Activated naive CD4-positive, alpha-beta T cell (primary cell): ENCODE data around the gene DDO.
"Not testable (repeated sequence)": the region's sequence is repeated elsewhere in the genome, so short reads cannot be mapped to it uniquely, and the experiment has no call there.

Source experiments
- DNase-seq, 4 experiments: peaks; one replicate each; lab custom pipeline; 2025; lab: John Stamatoyannopoulos, UW

DDO gene

GRCh38 chr6:110415086-110415916, at the start of gene DDO:
Gene DDO, minus strand, starts transcription at chr6:110415575. Its CDS starts 2,113 bp downstream, at chr6:110413462.
- DNase-seq: no peak

GRCh38 chr6:110462884-110463481, 47.6 kb upstream of the DDO start:
- no peak for DNase-seq

- no peak for DNase-seq
Measured at GRCh38 chr6:110461376-110461775, 46.0 kb upstream of the DDO start.

- no peak for DNase-seq
Measured at GRCh38 chr6:110459137-110459536, 43.8 kb upstream of the DDO start.

GRCh38 chr6:110458476-110458875, 43.1 kb upstream of the DDO start:
- DNase-seq: no peak

GRCh38 chr6:110457567-110458175, 42.3 kb upstream of the DDO start:
- not testable (repeated sequence) for DNase-seq

GRCh38 chr6:110456694-110457093, 41.3 kb upstream of the DDO start:
- no peak for DNase-seq

GRCh38 chr6:110449541-110449895, 34.1 kb upstream of the DDO start:
- DNase-seq: no peak

GRCh38 chr6:110448846-110449540, 33.6 kb upstream of the DDO start:
- no peak for DNase-seq

- DNase-seq: no peak
Measured at GRCh38 chr6:110447761-110448160, 32.4 kb upstream of the DDO start.

GRCh38 chr6:110446405-110446804, 31.0 kb upstream of the DDO start:
- no peak for DNase-seq

- DNase-seq: no peak
Measured at GRCh38 chr6:110440026-110440425, 24.7 kb upstream of the DDO start.

- no peak for DNase-seq
Measured at GRCh38 chr6:110439356-110439755, 24.0 kb upstream of the DDO start.

- DNase-seq: no peak
Measured at GRCh38 chr6:110434961-110435602, 19.7 kb upstream of the DDO start.

- DNase-seq: no peak
Measured at GRCh38 chr6:110432285-110432900, 17.0 kb upstream of the DDO start.

GRCh38 chr6:110430741-110431140, 15.4 kb upstream of the DDO start:
- DNase-seq: no peak

- DNase-seq: no peak
Measured at GRCh38 chr6:110430236-110430635, 14.9 kb upstream of the DDO start.

GRCh38 chr6:110428153-110428552, 12.8 kb upstream of the DDO start:
- no peak for DNase-seq

- DNase-seq: no peak
Measured at GRCh38 chr6:110425816-110426215, 10.4 kb upstream of the DDO start.

GRCh38 chr6:110422444-110422822, 7.1 kb upstream of the DDO start:
- DNase-seq: no peak

GRCh38 chr6:110421749-110422443, 6.5 kb upstream of the DDO start:
- no peak for DNase-seq
